ENCODE results near the gene CCR9.

- TF ChIP-seq, protein P1, sequence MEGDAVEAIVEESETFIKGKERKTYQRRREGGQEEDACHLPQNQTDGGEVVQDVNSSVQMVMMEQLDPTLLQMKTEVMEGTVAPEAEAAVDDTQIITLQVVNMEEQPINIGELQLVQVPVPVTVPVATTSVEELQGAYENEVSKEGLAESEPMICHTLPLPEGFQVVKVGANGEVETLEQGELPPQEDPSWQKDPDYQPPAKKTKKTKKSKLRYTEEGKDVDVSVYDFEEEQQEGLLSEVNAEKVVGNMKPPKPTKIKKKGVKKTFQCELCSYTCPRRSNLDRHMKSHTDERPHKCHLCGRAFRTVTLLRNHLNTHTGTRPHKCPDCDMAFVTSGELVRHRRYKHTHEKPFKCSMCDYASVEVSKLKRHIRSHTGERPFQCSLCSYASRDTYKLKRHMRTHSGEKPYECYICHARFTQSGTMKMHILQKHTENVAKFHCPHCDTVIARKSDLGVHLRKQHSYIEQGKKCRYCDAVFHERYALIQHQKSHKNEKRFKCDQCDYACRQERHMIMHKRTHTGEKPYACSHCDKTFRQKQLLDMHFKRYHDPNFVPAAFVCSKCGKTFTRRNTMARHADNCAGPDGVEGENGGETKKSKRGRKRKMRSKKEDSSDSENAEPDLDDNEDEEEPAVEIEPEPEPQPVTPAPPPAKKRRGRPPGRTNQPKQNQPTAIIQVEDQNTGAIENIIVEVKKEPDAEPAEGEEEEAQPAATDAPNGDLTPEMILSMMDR (IDR thresholded peaks at IDR 0.05) = no peak
- TF ChIP-seq POLR2AphosphoS5 (IDR thresholded peaks at IDR 0.05) = no peak
Observed at GRCh38 chr3:45949432-45949831, 63.1 kb downstream of the CCR9 start.

Measured in stomach (tissue), 4 donors.